AML-193 (cell line): Measurements from ENCODE around the gene PCDHGA7.
"Not testable (repeated sequence)": the region's sequence is repeated elsewhere in the genome, so short reads cannot be mapped to it uniquely, and the experiment has no call there.

Experiments
- DNase-seq, 2 experiments: peaks; one replicate each; lab custom pipeline; 2025; lab: John Stamatoyannopoulos, UW

Gene PCDHGA7

DNA sequence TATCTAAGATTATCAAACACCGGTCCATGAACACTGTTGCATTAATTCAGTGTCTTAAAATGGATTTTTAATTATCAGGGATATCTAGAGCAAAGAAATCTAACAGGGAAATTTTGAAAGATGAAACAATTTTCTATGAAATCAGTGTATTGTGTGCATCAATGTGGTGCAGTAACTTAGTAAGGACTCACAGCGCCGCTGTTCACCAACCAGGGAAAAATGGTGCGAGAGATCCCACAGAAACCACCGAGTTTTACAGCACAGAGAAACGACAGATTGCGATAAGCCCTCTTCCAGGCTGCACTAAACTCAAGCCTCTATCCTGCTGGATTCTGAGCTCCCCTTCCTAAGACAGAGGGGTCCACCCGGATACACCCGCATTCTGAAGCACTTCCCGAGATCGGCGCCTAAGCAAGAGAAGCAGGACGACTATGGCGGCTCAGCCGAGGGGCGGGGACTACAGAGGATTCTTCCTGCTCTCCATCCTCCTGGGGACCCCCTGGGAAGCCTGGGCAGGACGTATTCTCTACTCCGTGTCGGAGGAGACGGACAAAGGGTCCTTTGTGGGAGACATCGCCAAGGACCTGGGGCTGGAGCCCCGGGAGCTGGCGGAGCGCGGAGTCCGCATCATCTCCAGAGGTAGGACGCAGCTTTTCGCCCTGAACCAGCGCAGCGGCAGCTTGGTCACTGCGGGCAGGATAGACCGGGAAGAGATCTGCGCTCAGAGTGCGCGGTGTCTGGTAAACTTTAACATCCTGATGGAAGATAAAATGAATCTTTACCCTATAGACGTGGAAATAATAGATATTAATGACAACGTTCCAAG lies at the start of gene PCDHGA7:
Gene PCDHGA7, plus strand, starts transcription at position 274 of the 826 bp plus-strand sequence. Its CDS starts 158 bp downstream, at position 432.
- no peak for DNase-seq

DNA sequence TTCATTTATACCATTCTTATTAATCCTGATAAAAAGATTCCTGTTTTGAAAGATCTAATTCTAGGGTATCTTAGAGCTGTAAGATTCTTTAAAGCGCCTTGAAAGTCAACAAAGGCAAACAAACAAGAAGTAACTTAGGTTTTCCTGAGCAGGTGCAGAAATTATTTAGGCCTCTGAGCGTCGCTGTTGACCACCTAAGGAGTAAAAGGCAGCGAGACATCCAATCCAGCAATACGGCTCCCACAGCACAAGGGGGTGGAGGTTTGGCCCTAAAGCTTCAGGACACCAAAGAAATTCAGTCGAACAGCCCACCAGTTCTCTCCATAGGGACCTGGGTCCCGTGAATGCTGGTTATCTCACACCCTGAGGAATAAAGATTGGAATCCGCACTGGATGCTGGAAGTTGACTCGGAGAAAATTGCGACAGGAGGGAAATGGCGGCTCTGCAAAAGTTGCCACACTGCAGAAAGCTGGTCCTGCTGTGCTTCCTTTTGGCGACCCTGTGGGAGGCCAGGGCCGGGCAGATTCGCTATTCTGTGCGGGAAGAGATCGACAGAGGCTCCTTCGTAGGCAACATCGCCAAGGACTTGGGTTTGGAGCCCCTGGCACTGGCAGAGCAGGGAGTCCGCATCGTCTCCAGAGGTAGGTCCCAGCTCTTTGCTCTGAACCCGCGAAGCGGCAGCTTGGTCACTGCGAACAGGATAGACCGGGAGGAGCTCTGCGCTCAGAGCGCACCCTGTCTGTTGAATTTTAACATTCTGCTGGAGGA lies 43.8 kb upstream of the PCDHGA7 start, which contains the start of gene PCDHGA2:
Gene PCDHGA2, plus strand, starts transcription at position 223 of the 769 bp plus-strand sequence.
- DNase-seq = no peak

DNA sequence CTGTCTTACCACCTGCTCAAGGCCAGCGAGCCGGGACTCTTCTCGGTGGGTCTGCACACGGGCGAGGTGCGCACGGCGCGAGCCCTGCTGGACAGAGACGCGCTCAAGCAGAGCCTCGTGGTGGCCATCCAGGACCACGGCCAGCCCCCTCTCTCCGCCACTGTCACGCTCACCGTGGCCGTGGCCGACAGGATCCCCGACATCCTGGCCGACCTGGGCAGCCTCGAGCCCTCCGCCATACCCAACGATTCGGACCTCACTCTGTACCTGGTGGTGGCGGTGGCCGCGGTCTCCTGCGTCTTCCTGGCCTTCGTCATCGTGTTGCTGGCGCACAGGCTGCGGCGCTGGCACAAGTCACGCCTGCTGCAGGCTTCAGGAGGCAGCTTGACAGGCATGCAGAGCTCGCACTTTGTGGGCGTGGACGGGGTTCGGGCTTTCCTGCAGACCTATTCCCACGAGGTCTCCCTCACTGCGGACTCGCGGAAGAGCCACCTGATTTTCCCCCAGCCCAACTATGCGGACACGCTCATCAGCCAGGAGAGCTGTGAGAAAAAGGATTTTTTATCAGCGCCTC lies 41.7 kb upstream of the PCDHGA7 start:
- DNase-seq = not testable (repeated sequence)

DNA sequence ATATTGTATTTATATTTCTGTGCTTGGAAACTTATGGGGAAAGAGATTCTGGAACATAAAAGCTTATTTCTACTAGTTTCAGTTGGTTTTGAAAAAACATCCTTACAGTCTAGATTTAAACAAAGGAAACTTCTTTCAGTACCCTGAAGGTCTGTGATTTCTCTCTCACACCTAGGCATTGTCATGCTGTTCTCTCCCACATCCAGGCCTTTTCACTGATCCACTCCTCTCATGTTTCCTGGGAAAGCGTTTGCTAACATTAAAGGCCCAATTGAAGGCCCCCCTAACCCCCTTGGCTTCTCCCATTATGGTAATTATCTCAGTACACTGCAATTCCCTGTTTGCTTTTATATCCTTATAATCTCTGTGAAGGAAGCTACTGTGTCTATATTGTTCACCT lies 39.8 kb upstream of the PCDHGA7 start:
- DNase-seq = no peak

DNA sequence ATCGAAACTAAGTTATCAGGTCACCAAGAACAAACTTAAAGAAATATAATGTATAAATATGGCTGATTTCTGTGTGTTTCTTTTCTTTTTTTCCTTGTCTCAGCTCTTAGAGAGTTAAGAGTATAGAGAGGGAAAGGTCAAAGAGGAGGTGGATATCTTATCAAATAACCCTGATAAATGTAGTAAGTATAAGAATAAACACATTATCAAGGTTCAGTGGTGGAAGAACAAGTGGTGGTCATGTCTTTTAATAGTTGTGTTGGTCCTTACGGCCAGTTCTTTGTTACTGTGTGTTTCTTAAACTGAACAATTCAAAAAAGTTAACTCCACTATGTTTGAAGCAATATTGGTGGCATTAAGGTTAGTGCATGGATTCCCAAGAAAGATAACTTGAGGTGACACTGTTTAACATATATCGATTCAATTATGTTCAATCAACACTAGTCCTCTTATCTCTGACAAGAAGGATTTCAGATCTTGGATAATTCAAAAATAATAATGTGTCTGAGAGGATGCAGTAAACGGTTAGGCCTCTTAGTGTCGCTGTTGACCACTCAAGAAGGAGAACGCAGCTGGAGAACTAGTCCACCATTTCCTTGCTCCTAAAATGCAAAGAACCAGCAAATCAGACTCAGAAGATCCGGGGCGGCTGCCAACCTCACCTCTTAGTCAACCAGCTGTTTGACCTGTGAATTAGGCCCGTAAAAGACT lies 39.1 kb upstream of the PCDHGA7 start, which contains the start of gene PCDHGA3:
Gene PCDHGA3, plus strand, starts transcription at position 588 of the 711 bp plus-strand sequence. CDS start 205 bp downstream, outside the sequence.
- DNase-seq = no peak

DNA sequence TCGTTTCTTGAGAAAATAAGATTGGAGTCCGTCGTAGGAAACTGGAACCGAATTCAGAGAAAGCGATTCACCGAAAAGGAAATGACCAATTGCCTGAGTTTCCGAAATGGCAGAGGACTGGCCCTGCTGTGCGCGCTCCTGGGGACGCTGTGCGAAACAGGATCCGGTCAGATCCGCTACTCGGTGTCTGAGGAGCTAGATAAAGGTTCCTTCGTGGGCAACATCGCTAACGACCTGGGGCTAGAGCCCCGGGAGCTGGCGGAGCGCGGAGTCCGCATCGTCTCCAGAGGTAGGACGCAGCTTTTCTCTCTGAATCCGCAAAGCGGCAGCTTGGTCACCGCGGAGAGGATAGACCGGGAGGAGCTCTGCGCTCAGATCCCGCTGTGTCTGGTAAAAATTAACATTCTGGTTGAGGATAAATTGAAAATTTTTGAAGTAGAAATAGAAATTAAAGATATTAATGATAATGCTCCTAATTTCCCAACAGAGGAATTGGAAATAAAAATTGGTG lies 38.5 kb upstream of the PCDHGA7 start:
- no peak for DNase-seq

DNA sequence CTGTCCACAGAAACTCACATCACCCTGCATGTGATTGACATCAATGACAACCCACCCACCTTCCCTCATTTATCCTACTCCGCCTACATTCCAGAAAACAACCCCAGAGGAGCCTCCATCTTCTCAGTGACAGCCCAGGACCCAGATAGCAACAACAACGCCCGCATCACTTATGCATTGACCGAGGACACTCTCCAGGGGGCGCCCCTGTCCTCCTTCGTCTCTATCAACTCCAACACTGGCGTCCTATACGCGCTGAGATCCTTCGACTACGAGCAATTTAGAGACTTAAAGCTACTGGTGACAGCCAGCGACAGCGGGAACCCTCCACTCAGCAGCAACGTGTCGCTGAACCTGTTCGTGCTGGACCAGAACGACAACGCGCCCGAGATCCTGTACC lies 37.2 kb upstream of the PCDHGA7 start:
- no peak for DNase-seq

DNA sequence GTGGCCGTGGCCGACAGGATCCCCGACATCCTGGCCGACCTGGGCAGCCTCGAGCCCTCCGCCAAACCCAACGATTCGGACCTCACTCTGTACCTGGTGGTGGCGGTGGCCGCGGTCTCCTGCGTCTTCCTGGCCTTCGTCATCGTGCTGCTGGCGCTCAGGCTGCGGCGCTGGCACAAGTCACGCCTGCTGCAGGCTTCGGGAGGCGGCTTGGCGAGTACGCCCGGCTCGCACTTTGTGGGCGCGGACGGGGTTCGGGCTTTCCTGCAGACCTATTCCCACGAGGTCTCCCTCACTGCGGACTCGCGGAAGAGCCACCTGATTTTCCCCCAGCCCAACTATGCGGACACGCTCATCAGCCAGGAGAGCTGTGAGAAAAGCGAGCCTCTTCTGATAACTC lies 36.5 kb upstream of the PCDHGA7 start:
- not testable (repeated sequence) for DNase-seq

DNA sequence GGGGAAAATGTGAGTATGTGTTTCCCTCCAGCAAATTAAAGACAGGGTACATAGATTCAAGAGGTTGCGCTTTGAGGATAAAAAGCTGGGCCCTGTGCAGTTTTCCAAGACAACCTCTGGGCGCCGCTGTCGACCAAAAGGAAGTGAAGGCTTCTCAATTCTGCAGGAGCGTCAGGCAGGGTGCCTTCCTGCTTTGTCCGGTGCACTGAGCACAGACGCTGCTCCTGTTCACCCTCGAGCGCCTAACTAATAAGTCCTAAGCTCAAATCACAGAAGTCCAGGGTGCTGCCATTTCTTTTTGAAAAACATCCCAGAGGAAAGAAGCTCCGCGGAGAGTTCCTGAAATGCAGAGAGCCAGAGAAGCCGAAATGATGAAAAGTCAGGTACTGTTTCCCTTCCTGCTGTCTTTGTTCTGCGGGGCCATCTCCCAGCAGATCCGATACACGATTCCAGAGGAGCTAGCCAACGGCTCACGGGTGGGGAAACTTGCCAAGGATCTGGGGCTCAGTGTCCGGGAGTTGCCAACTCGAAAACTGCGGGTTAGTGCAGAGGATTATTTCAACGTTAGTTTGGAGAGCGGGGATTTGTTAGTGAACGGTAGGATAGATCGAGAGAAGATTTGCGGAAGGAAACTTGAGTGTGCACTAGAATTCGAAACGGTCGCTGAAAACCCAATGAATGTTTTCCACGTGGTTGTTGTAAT lies 32.5 kb upstream of the PCDHGA7 start, which contains the start of gene PCDHGB1:
Gene PCDHGB1, plus strand, starts transcription at position 183 of the 703 bp plus-strand sequence. Its CDS starts 162 bp downstream, at position 345.
- DNase-seq = peak; percentile 33 to 51

DNA sequence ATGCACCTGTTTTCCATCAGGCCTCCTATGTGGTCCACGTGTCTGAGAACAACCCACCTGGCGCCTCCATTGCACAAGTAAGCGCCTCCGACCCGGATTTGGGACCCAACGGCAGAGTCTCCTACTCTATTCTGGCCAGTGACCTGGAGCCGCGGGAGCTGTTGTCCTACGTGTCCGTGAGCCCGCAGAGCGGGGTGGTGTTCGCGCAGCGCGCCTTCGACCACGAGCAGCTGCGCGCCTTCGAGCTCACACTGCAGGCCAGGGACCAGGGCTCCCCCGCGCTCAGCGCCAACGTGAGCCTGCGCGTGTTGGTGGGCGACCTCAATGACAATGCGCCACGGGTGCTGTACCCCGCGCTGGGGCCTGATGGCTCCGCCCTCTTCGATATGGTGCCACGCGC lies 31.0 kb upstream of the PCDHGA7 start:
- DNase-seq = no peak

DNA sequence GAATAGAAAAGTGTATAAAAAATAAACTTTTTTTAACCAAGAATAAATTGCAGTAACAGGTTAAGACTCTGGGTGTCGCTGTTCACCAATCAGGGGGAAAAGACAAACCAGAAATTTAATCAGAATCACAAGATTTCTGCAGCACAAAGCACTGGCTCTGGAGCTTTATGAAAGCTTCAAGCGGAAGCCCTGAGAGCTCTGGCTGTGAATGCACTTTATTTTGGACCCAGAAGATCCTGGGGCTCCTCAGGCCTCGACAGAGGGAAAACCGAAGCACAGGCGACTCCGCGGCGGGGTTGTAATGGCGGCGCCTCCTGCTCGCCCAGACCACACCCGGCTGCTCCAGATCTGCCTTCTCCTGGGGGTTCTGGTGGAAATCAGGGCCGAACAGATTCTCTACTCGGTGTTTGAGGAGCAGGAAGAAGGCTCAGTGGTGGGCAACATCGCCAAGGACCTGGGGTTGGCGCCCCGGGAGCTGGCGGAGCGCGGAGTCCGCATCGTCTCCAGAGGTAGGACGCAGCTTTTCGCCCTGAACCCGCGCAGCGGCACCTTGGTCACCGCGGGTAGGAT lies 27.6 kb upstream of the PCDHGA7 start, which contains the start of gene PCDHGA4:
Gene PCDHGA4, plus strand, starts transcription at position 122 of the 570 bp plus-strand sequence. Its CDS starts 87 bp downstream, at position 209.
- DNase-seq = peak in 1 of 2 experiments; percentile 7

DNA sequence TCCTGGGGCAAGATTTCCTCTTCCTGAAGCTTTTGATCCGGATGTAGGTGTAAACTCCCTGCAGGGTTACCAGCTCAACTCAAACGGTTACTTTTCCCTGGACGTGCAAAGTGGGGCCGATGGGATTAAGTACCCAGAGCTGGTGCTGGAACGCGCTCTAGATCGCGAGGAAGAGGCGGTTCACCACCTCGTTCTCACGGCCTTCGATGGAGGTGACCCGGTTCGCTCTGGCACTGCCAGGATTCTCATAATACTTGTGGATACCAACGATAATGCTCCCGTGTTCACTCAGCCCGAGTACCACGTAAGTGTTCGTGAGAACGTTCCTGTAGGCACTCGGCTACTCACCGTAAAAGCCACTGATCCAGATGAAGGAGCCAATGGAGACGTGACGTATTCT lies 26.9 kb upstream of the PCDHGA7 start:
- no peak for DNase-seq

DNA sequence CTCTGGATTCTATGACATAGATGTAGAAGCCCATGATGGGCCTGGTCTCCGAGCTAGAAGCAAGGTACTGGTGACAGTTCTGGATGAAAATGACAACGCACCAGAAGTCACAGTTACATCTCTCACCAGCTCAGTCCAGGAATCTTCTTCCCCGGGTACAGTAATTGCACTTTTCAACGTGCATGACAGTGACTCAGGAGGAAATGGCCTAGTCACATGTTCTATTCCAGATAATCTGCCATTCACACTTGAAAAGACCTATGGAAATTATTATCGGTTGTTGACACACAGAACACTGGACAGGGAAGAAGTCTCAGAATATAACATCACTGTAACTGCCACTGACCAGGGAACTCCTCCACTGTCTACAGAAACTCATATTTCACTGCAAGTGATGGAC lies 26.4 kb upstream of the PCDHGA7 start:
- DNase-seq = no peak

DNA sequence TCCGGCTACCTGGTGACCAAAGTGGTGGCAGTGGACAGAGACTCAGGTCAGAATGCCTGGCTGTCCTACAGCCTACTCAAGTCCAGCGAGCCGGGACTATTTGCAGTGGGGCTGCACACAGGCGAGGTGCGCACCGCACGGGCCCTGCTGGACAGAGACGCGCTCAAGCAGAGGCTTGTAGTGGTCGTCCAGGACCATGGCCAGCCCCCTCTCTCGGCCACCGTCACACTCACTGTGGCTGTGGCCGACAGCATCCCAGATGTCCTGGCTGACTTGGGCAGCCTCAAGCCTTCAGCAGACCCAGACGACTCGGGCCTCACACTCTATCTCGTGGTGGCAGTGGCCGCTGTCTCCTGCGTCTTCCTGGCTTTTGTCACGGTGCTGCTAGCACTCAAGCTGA lies 25.6 kb upstream of the PCDHGA7 start:
- no peak for DNase-seq

DNA sequence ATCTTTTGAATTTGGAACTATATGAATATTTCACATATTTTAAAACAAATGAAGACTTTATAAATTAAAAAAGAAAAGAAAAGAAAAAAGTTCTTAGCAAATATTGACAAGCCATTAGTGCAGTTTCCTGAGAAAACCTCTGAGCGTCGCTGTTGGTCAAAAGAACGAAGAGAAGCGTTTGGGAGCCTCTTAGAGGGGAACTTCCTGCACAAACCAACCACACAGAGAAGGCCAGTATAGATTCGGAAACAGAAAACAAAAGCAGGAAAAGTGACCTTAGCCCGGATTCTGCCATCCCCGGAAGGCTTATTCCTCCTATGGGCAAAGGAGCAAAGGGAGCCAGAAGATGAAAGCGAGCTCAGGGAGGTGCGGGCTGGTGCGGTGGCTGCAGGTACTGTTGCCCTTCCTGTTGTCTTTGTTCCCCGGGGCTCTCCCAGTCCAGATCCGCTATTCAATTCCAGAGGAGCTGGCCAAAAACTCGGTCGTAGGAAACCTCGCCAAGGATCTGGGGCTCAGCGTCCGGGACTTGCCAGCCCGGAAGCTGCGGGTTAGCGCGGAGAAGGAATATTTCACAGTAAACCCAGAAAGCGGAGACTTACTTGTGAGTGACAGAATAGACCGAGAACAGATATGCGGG lies 22.6 kb upstream of the PCDHGA7 start, which contains the start of gene PCDHGB2:
Gene PCDHGB2, plus strand, starts transcription at position 205 of the 637 bp plus-strand sequence. Its CDS starts 142 bp downstream, at position 347.
- peak; percentile 11 to 40 for DNase-seq

DNA sequence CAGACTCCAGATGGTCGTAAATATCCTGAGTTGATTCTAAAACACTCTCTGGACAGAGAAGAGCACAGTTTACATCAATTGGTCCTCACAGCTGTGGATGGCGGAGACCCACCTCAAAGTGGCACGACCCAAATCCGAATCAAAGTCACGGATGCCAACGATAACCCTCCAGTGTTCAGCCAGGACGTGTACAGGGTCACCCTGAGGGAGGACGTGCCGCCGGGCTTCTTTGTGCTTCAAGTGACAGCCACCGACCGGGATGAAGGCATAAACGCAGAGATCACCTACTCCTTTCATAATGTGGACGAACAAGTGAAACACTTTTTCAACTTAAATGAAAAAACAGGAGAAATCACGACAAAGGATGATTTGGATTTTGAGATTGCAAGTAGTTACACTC lies 21.9 kb upstream of the PCDHGA7 start:
- no peak for DNase-seq

DNA sequence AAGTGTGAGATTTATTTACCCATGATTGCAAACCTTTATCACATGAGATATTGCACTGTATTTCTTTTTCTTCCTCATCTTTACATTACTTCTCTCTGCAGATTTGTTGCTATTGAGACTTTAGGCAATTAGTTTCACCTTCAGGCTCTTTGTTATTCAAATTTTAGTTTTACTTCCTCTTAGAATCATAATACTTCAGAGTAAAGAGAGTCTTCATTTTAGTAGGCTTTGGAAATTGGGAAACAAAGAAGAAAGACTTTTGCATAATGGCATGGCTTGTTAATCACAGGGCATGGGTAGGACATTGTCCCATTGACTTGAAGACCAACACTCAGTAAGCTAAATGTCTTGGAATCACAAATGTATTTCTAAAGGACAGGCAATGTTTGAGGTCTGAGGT lies 19.8 kb upstream of the PCDHGA7 start:
- DNase-seq = no peak

DNA sequence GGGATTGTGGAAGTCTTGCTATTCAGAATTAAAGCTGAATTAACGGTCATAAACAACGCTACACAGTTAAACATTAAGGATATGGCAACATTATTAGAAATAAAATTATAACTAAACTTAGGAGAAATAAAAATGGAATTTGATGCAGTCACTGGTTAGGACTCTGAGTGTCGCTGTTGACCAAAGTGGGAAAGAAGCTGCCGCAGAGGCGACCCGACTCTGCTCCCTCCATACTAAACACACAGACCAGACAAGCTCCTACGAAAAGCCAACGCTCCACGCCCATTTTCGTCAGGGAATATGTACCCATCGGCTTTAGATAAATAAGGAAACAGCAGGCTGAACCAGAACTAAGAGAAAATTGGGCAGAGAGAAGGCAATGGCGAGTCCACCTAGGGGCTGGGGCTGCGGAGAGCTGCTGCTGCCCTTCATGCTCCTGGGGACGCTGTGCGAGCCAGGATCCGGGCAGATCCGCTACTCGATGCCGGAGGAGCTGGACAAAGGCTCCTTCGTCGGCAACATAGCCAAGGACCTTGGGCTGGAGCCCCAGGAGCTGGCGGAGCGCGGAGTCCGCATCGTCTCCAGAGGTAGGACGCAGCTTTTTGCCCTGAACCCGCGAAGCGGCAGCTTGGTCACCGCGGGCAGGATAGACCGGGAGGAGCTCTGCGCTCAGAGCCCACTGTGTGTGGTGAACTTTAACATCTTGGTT lies 18.4 kb upstream of the PCDHGA7 start, which contains the start of gene PCDHGA5:
Gene PCDHGA5, plus strand, starts transcription at position 211 of the 709 bp plus-strand sequence. Its CDS starts 169 bp downstream, at position 380.
- DNase-seq = no peak
